Subcutaneous adipose tissue (tissue), 4 donors: ENCODE results near the gene HOXD9. TPM values are rescaled to one million over a fixed set of nuclear protein-coding genes. Genes with fewer than 3 reads are reported as not detected.

Source experiments
- total RNA-seq, 4 donors: library from RNA; depleted of rRNA; stranded (reverse); fragments of >200 nt; gene quantifications; one replicate each; pipeline ENCODE4 v1.1.0, GENCODE V29; 2016
- TF ChIP-seq, protein P1 (sequence below): fragments of 450-650 bp; IDR thresholded peaks from one replicate; pipeline ENCODE4 v1.5.1; 2016; ENCODE audit warnings: low read depth, mild to moderate bottlenecking, control low read depth, antibody characterized with exemption, moderate library complexity

The HOXD9 gene
- total RNA-seq, 4 donors from 2014 or later: 1.9 to 6.4 (median 3.7) TPM

DNA sequence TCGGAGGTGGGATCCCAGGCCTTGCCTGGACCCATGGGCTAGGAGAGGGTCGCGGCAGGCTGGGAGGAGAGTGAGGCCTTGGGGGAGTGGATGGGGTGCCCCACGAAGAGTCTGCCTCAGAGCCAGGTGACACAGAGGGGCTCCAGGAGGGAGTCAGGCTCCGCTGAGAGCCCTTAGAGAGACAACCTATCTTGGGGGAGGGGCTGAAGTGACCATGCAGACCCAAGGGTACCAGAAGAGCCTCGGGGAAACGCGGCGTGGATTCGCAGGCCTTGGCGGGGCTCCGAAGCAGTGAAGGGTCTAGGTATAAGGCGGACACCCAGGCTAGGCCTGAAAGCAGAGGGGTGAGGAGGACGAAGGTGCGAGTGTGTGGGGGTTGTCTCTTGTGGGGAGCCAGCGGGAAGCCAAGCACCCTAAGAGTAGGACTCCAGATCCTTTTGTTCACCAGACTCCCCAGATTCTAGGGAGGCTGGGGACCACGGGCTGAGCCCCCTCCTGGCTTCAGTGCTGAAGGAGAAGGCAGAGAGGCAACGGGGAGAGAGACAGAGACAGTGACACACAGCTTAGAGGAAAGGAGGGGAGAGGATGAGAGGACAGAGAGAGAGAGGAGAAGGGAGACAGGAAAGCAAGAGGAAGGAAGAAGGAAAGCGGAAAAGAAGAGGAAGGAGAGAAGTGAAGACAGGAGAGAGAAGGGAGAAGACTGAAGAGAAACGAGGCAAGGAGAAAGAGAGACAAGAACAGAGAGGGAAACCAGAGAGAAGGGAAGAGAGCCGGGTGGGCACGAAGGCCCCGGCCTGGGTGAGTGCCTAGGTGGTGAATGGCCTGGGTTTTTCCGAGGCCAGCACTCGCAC is 16.6 kb upstream of the HOXD9 start:
- TF ChIP-seq, protein P1, sequence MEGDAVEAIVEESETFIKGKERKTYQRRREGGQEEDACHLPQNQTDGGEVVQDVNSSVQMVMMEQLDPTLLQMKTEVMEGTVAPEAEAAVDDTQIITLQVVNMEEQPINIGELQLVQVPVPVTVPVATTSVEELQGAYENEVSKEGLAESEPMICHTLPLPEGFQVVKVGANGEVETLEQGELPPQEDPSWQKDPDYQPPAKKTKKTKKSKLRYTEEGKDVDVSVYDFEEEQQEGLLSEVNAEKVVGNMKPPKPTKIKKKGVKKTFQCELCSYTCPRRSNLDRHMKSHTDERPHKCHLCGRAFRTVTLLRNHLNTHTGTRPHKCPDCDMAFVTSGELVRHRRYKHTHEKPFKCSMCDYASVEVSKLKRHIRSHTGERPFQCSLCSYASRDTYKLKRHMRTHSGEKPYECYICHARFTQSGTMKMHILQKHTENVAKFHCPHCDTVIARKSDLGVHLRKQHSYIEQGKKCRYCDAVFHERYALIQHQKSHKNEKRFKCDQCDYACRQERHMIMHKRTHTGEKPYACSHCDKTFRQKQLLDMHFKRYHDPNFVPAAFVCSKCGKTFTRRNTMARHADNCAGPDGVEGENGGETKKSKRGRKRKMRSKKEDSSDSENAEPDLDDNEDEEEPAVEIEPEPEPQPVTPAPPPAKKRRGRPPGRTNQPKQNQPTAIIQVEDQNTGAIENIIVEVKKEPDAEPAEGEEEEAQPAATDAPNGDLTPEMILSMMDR: no peak

DNA sequence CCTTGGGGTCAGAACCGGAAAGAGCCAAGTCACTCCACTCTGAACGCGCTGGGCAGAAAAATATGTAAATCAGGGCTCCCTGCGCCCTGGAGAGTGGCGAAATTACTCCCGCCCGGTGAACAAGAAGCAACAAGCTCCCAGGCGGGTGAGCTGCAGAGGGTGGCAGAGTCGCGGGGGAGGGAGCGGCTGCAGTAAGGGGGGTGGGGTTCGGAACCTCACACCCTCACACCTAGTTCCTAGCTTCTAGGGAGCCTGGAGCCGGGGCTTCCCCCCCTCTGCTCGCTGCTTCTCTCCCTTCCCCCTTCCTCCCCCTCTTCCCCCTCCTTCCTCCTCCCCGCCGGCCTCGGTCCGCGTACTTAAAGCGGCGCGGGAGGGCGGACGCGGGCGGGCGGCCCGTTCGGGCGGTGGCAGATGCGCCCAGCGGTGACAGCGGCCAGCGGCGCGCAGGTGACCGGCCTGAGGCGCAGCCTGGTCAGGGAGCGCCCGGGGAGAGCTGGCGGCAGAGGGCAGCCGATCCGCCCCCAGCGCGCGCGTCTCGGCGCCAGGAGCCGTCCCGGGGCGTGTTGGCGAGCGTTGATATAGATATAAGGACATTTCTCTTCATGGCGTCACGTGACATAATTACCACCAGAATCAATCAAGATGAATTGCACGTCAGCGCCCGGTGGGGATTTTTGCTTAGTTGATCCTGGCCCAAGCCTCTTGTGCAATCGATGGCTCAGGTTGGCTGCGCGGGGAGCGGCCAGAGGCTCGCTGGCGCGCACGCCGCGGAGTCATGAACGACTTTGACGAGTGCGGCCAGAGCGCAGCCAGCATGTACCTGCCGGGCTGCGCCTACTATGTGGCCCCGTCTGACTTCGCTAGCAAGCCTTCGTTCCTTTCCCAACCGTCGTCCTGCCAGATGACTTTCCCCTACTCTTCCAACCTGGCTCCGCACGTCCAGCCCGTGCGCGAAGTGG is 15.7 kb upstream of the HOXD9 start, which contains the start of gene HOXD11:
Gene HOXD11, plus strand, starts transcription at position 700 of the 959 bp plus-strand sequence. Its CDS starts 76 bp downstream, at position 776.
- TF ChIP-seq, protein P1: no peak

DNA sequence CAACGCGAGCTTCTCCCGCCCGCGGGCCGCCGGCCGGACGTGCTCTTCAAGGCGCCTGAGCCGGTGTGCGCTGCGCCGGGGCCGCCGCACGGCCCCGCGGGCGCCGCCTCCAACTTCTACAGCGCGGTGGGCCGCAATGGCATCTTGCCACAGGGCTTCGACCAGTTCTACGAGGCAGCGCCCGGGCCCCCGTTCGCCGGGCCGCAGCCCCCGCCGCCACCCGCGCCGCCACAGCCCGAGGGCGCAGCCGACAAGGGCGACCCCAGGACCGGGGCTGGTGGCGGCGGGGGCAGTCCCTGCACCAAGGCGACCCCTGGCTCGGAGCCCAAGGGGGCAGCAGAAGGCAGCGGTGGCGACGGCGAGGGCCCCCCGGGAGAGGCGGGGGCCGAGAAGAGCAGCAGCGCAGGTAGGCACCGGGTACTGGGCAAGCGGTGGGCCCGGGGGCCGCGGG is 14.8 kb upstream of the HOXD9 start:
- TF ChIP-seq, protein P1: no peak

DNA sequence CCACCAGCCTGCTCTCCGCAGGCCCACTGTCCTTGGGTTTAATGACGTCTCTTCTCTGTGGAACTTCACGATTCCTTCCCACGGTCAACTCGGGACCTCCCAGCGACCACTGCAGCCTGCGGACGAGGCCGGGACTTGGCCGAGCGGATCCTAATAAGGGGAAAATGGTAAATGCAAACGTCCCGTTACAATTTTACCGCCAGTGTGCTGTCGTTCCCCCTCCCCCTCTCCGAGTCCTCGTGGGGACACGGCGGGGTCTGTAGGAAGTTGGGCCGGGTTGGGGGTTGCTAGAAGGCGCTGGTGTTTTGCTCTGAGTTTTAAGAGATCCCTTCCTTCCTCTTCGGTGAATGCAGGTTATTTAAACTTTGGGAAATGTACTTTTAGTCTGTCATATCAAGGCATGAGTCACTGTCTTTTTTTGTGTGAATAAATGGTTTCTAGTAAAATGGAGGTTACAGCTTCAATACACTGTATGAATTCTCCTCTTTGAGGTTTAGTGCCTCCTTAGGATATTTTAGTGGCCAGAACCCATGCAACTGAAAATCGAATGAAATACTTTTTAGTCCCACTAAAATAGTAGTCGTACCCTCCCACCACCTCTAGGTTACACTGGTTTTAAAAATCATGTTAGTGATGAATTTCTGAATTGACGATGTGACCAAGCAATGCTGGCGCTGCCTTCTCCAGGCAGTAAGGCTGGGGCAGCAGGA is 13.2 kb upstream of the HOXD9 start:
- TF ChIP-seq, protein P1: no peak

DNA sequence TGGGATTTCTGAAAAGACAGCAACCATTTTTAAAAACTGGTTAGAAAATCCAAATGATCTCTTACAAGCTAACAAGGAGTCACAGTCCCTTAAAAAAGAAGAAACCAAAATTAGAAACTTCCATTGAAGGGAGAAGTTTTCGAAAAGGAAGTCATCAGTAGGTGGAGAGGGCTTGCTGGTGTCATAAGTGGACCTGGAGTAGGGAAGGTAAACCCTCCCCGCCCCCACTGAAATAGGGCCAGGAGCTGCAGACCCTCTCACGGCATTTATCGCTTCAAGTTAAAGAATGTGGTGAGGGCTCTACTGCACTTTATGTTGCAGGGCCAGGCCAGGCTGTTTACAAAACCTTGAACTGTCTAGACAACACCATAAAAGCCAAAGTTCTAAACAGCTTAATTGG is 12.6 kb upstream of the HOXD9 start:
- TF ChIP-seq, protein P1: no peak

DNA sequence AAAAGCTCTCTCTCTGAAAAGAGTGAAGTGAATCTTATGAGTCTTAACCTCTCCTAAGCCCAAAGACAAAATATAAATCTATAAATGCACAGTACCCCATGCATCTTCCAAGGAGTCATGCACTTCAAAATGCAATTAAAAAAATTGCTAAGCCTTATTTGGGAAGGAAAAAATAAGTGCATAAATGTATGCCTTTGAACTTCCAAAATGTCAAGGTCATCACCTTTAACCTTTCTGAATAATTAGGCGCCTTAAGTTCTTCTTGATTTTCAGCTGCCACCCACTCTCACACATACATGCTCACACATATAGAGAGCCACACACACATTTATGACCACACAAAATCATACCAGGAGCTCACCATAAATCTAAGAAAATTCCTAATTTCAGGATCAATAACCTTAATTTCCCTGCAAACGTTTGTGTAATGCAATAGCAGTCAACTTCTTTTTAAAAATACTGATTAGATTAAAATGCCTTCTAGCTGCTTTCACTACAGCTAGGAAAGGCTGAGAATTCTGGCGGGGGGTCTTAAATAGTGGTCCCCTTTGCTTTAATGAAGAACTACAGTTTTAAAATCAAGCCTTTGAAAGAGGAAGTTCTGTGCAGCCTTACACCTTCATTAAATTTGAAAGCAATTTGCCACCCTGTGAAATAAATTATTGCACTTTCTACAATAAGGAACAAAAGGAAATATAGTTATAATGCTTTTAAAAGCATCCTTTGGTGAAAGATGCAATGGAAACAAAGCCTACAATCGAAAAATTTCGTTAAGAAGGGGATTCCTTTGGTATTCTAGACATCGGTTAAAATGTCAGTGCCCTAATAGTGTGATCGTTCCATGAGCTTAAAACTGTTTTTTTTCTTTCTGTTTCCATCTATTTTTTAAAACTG is 11.9 kb upstream of the HOXD9 start:
- TF ChIP-seq, protein P1: no peak
